22Rv1 (cell line): ENCODE data around the gene TLL2.

Experiments
- ZFX ChIP-seq: fragments of 450-650 bp; IDR thresholded peaks from 2 replicates; pipeline ENCODE4 v1.6.1; 2017; ENCODE audit warnings: antibody characterized with exemption, borderline replicate concordance
- TF ChIP-seq, protein P1 (sequence below): fragments of 450-650 bp; IDR thresholded peaks from 2 replicates; pipeline ENCODE4 v1.5.1; 2017; ENCODE audit warnings: mild to moderate bottlenecking

DNA sequence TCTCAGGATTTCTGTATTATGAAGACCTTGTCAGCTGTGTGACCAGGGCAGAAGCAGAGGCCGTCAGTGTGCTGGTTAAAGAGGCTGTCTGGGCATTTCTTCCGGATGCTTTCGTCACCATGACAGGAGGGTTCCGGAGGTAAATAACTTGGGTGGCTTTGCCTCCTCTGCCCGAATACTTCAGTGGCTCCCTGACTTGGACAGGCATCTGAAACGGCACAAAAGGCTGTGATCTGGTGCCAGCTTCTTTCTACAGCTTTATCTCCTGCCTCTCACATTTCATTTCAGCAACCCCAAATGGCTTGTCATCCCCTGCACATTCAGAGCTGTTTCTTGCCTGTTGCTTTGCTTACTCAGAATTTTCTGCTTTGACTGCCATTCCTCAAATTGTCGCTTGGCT, 186.3 kb downstream of the TLL2 start:
- TF ChIP-seq, protein P1, sequence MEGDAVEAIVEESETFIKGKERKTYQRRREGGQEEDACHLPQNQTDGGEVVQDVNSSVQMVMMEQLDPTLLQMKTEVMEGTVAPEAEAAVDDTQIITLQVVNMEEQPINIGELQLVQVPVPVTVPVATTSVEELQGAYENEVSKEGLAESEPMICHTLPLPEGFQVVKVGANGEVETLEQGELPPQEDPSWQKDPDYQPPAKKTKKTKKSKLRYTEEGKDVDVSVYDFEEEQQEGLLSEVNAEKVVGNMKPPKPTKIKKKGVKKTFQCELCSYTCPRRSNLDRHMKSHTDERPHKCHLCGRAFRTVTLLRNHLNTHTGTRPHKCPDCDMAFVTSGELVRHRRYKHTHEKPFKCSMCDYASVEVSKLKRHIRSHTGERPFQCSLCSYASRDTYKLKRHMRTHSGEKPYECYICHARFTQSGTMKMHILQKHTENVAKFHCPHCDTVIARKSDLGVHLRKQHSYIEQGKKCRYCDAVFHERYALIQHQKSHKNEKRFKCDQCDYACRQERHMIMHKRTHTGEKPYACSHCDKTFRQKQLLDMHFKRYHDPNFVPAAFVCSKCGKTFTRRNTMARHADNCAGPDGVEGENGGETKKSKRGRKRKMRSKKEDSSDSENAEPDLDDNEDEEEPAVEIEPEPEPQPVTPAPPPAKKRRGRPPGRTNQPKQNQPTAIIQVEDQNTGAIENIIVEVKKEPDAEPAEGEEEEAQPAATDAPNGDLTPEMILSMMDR, result no peak
- no peak for TF ChIP-seq ZFX
